HepG2 (cell line): ENCODE data around the gene ACBD5. TPM values are rescaled to one million over a fixed set of nuclear protein-coding genes. Genes with fewer than 3 reads are reported as not detected.

Experiments used
- ATAC-seq: fragments of 200-7000 bp; cut with Tn5 transposase; 3 replicates; pipeline ENCODE4 v1.9.1; 2020; ENCODE audit warnings: mild to moderate bottlenecking, moderate library complexity
- BruUV-seq: library from RNA; stranded (reverse); fragments of 400-500 nt; replicated peaks from 2 replicates; lab custom pipeline; 2021; lab: Mats Ljungman, UMichigan
- CTCF ChIA-PET: fragments of 300-600 bp; formaldehyde crosslinking; extraction: SDS; loops from one replicate; lab custom pipeline; 2021; ENCODE audit warnings: low total read pairs, inconsistent platforms, low intra/inter-chr PET ratio; lab: Yijun Ruan, JAX
- POLR2A ChIA-PET: fragments of 350-600 bp; sonication (Branson Sonifier 250); formaldehyde crosslinking; loops from one replicate; lab custom pipeline; 2020; ENCODE audit warnings: antibody characterized with exemption, inconsistent platforms; lab: Yijun Ruan, JAX
- DNase-seq: peaks from one replicate; pipeline ENCODE4 v3.0.0-alpha.2; 2015; ENCODE audit warnings: low spot score
- FAIRE-seq: peaks from 3 replicates; lab custom pipeline; 2011; peaks lifted over from hg19 to GRCh38; lab: Jason Lieb, UNC
- H2AFZ ChIP-seq: one replicate; pipeline ENCODE4 v1.6.1; 2011; ENCODE audit warnings: low read length, inconsistent platforms
- H3K27ac ChIP-seq: fragments of 300-600 bp; 3 replicates; pipeline ENCODE4 v1.8.0; 2011; ENCODE audit warnings: mixed run types, mild to moderate bottlenecking, mixed read lengths, low read length, inconsistent platforms; ENCODE audit not compliant: insufficient read depth; ENCODE audit errors: extremely low read length
- H3K27me3 ChIP-seq, 2 experiments: fragments of 200-600 bp in 1 of 2; 2 replicates in 1 of 2; 3 replicates in 1 of 2; pipeline versions ENCODE4 v1.6.0 to v1.8.0; 2011; ENCODE audit warnings: low read length in 2 of 2, mild to moderate bottlenecking in 2 of 2, moderate library complexity in 2 of 2, inconsistent platforms in 1 of 2; ENCODE audit not compliant: insufficient read depth in 2 of 2, control insufficient read depth in 1 of 2
- H3K36me3 ChIP-seq, 2 experiments: fragments of 200-600 bp in 1 of 2; replicated peaks in 1 of 2; 2 replicates in 1 of 2; 3 replicates in 1 of 2; pipeline versions ENCODE4 v1.5.1 to v1.8.0; 2011; ENCODE audit warnings: low read length in 2 of 2, inconsistent platforms in 1 of 2; ENCODE audit not compliant: insufficient read depth in 2 of 2, control insufficient read depth in 1 of 2
- H3K4me1 ChIP-seq: 2 replicates; pipeline ENCODE4 v1.5.1; 2012; ENCODE audit warnings: low read length, inconsistent platforms; ENCODE audit not compliant: insufficient read depth
- H3K4me2 ChIP-seq: 2 replicates; pipeline ENCODE4 v1.6.0; 2011; ENCODE audit warnings: low read depth, low read length, inconsistent platforms
- H3K4me3 ChIP-seq, 3 experiments: fragments of 200-600 bp in 1 of 3; sonication (generic), shearing (Covaris generic) in 1 of 3; replicated peaks in 1 of 3; 2 replicates each; pipeline ENCODE4 v1.5.1; 2011 to 2016; ENCODE audit warnings: low read length in 3 of 3, inconsistent platforms in 2 of 3, low read depth in 2 of 3, mild to moderate bottlenecking in 2 of 3, control low read depth in 1 of 3, mixed read lengths in 1 of 3; ENCODE audit not compliant: insufficient read depth in 1 of 3
- H3K79me2 ChIP-seq: one replicate; pipeline ENCODE4 v1.6.1; 2011; ENCODE audit warnings: low read length, inconsistent platforms; ENCODE audit not compliant: insufficient read depth
- H3K9ac ChIP-seq: 2 replicates; pipeline ENCODE4 v1.6.0; 2011; ENCODE audit warnings: mild to moderate bottlenecking, low read depth, low read length, inconsistent platforms; ENCODE audit not compliant: insufficient read depth
- H3K9me3 ChIP-seq: 2 replicates; pipeline ENCODE4 v1.5.1; 2012; ENCODE audit warnings: mild to moderate bottlenecking, low read length
- H4K20me1 ChIP-seq: 2 replicates; pipeline ENCODE4 v1.6.0; 2011; ENCODE audit warnings: inconsistent platforms, mild to moderate bottlenecking, low read length, moderate library complexity; ENCODE audit not compliant: insufficient read depth
- AGO1 ChIP-seq: fragments of 200-400 bp; formaldehyde crosslinking; IDR thresholded peaks from 2 replicates; pipeline ENCODE4 v1.6.1; 2017; ENCODE audit warnings: mild to moderate bottlenecking, low read depth, low read length, moderate library complexity; ENCODE audit not compliant: poor library complexity, severe bottlenecking
- FOXA3 ChIP-seq: IDR thresholded peaks from 2 replicates; pipeline ENCODE4 v1.6.1; 2016; ENCODE audit warnings: missing genetic modification reagents, missing compliant biosample characterization
- FOXK2 ChIP-seq: fragments of 450-650 bp; IDR thresholded peaks from 2 replicates; pipeline ENCODE4 v1.6.1; 2016
- KDM6A ChIP-seq: IDR thresholded peaks from 2 replicates; pipeline ENCODE4 v1.6.1; 2016; ENCODE audit warnings: low read depth
- MED13 ChIP-seq: sonication (generic); formaldehyde crosslinking; IDR thresholded peaks from 2 replicates; pipeline ENCODE4 v1.5.0; 2020; ENCODE audit warnings: missing genetic modification reagents
- RARA ChIP-seq: IDR thresholded peaks from 2 replicates; pipeline ENCODE4 v1.6.1; 2016; ENCODE audit warnings: missing genetic modification reagents, missing compliant biosample characterization
- SP1 ChIP-seq, 2 experiments: fragments of 450-650 bp in 1 of 2; sonication (generic) in 1 of 2; formaldehyde crosslinking in 1 of 2; IDR thresholded peaks; 2 replicates each; pipeline versions ENCODE4 v1.4.0 to v1.6.1; 2016 to 2020; ENCODE audit warnings: missing genetic modification reagents in 1 of 2
- ZBTB3 ChIP-seq: sonication (generic); formaldehyde crosslinking; IDR thresholded peaks from 2 replicates; pipeline ENCODE4 v1.4.0; 2020; ENCODE audit warnings: low read depth, mild to moderate bottlenecking, moderate library complexity, missing genetic modification reagents, borderline replicate concordance
- ZNF121 ChIP-seq: sonication (generic); formaldehyde crosslinking; IDR thresholded peaks from 2 replicates; pipeline ENCODE4 v1.5.0; 2020; ENCODE audit warnings: mild to moderate bottlenecking, missing genetic modification reagents
- ZNF124 ChIP-seq: sonication (generic); formaldehyde crosslinking; IDR thresholded peaks from 2 replicates; pipeline ENCODE4 v1.4.0; 2020; ENCODE audit warnings: missing genetic modification reagents
- ZNF761 ChIP-seq: sonication (generic); formaldehyde crosslinking; conservative IDR thresholded peaks from 2 replicates; pipeline ENCODE4 v1.4.0; 2020; ENCODE audit warnings: mild to moderate bottlenecking, missing genetic modification reagents
- ZSCAN22 ChIP-seq: sonication (generic); formaldehyde crosslinking; IDR thresholded peaks from 2 replicates; pipeline ENCODE4 v1.4.0; 2020; ENCODE audit warnings: mild to moderate bottlenecking, missing genetic modification reagents
- ZZZ3 ChIP-seq: sonication (generic); formaldehyde crosslinking; IDR thresholded peaks from 2 replicates; pipeline ENCODE4 v1.4.0; 2020; ENCODE audit warnings: missing genetic modification reagents, mild to moderate bottlenecking, borderline replicate concordance
- WGBS: methylation state at CpG from one replicate; pipeline ENCODE4 v1.1.6; 2017; ENCODE audit warnings: low lambda C conversion rate; 5-methylcytosine and 5-hydroxymethylcytosine counted together
- in situ Hi-C: cut with HindIII; loops from 2 replicates; pipeline ENCODE4 v1.10.0; 2017; ENCODE audit warnings: low pct_unique_long_range_greater_than_20kb; ENCODE audit not compliant: extremely low pct_ligation_motif_present
- intact Hi-C: fragments of 100-400 bp; cut with micrococcal nuclease; formaldehyde crosslinking; loops from one replicate; pipeline ENCODE4 v1.10.0; 2022; ENCODE audit not compliant: unreplicated experiment
- polyA plus RNA-seq, 8 experiments: library from polyadenylated mRNA; depleted of rRNA in 3 of 8; stranded (reverse) in 7 of 8; unstranded in 1 of 8; fragments of >200 nt; fragmentation: Illumina TruSeq in 4 of 8; extraction: Trizol in 4 of 8; gene quantifications; 2 replicates each; pipeline versions ENCODE4 v1.2.1 to v1.2.3, GENCODE V29; 2011 to 2016; ENCODE audit warnings: low read depth in 4 of 8, missing spikeins in 1 of 8, mixed read lengths in 1 of 8; ENCODE audit not compliant: insufficient read depth in 1 of 8
- total RNA-seq, 5 experiments: library from RNA; depleted of rRNA; stranded (reverse); fragments of >200 nt; fragmentation: Illumina TruSeq; extraction: Trizol; gene quantifications; 2 replicates each; pipeline ENCODE4 v1.2.3, GENCODE V29; 2016; ENCODE audit warnings: low read depth in 1 of 5
- TF ChIP-seq, protein P1 (sequence below): sonication (generic); formaldehyde crosslinking; IDR thresholded peaks from 2 replicates; pipeline ENCODE4 v1.4.0; 2020; ENCODE audit warnings: missing genetic modification reagents

The ACBD5 gene
- total and polyA plus RNA-seq, 2 of the 13 experiments (the other 11 are each of a cell fraction or from before 2014, with no cell fraction given): 10.3 to 14.8 TPM

DNA sequence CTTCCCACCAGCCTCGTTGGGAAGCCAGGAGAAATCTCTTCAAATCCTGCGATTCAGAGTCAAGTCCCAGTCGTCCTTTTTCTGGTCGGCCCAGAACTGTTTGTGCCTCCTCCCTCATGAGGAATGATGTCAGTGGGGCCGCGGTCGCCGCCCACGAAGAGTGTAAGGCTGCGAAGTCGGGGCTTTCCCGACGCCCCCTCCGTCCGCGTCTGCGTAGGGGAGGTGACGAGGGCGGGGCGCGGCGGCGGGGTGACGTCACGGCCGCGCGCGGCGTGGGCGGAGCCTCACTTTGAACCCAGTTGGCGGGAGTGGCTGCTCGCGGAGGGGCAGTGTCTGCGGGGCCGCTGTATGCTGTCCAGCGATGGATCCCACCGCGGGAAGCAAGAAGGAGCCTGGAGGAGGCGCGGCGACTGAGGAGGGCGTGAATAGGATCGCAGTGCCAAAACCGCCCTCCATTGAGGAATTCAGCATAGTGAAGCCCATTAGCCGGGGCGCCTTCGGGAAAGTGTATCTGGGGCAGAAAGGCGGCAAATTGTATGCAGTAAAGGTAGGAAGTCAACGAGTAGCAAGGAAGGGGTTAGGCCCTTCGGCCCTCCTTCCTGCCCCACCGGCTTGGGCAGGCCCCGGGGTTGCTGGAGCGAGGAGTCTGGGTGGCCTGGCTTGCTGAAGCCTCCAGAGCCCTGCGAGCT lies 85.4 kb downstream of the ACBD5 start, which contains the start of gene MASTL (continued):
- TF ChIP-seq FOXK2 (no peak), MED13 (peak; percentile 23; the same call in 1 of the 2 replicates), ZSCAN22 (CRISPR knock-in tag) (0 out of 2 replicates have a peak, but pooled peaks have one; percentile 34), FOXA3 (CRISPR knock-in tag) (peak; percentile 57; the same call in 1 of the 2 replicates), AGO1 (no peak), SP1 (IDR thresholded peaks at IDR 0.05) (no peak), SP1 (CRISPR knock-in tag; IDR thresholded peaks at IDR 0.05) (peak; percentile 98)

DNA sequence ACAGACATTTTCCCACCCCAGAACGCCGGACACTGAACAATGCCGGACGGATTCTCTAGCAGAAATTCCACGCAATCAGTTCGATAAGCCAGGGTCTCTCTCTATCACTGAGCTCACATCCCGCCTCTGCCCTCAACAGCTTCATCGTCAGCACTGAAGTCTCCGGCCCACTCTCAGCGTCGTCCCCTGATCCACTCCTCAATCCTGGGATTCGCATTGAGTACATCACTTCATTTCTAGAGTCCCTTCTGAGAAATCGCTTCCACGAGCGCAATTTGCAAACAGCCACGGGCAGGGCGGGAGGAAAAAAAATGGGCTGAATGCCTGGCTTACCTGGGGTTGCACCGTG lies 86.8 kb downstream of the ACBD5 start:
- H3K36me3 ChIP-seq: peaks cover 4 to 10% of the 10 kb centered on the region in 2 experiments; a peak in 4 of 5 replicates
- H3K9me3 ChIP-seq: no peaks in the 10 kb centered on the region
- H3K27ac ChIP-seq: peak overlapping the region; percentile 98
- in situ Hi-C loops (no loop called here), intact Hi-C loops (loop anchor here (2.0 to 10.0 kb wide), 4 partner anchors 53 to 459 kb away; partner anchors contain the start of genes ANKRD26 and PDSS1)
- no peaks in the 10 kb centered on the region; a peak in 1 of 5 replicates for H3K27me3 ChIP-seq
- CTCF ChIA-PET: no interaction called here
- H3K4me1 ChIP-seq: peaks cover 41% of the 10 kb centered on the region
- peak overlapping the region; percentile 98 for H3K4me2 ChIP-seq
- POLR2A ChIA-PET: interaction anchor here (0.7 to 1.6 kb wide), 9 partner anchors 13 to 292 kb away, joined by 3 to 17 read pairs (median 5); partner anchors contain the start of genes ACBD5 and ANKRD26
- H3K4me3 ChIP-seq: peak overlapping the region; percentile 94 to 99 (median 96)
- H3K79me2 ChIP-seq: peaks cover 81% of the 10 kb centered on the region
- peak; percentile 16 for DNase-seq
- peaks cover 30% of the 10 kb centered on the region for H4K20me1 ChIP-seq
- ATAC-seq: peak; percentile 17
- no peak for FAIRE-seq
- no peak overlapping the region for H2AFZ ChIP-seq
- H3K9ac ChIP-seq: peak overlapping the region; percentile 99
- BruUV-seq: TSS peak; percentile 68
- under 1% methylated on average over 13 of the region's 18 CpGs for WGBS
- TF ChIP-seq ZZZ3 (CRISPR knock-in tag) (peak; percentile 32; the same call in 1 of the 2 replicates), ZNF761 (CRISPR knock-in tag) (0 out of 2 replicates have a peak, but pooled peaks have one; percentile 16), RARA (CRISPR knock-in tag) (no peak), KDM6A (CRISPR knock-in tag) (no peak), ZNF121 (CRISPR knock-in tag) (no peak), ZNF124 (CRISPR knock-in tag) (0 out of 2 replicates have a peak, but pooled peaks have one; percentile 20), ZBTB3 (0 out of 2 replicates have a peak, but pooled peaks have one; percentile 13)
- TF ChIP-seq, protein P1, sequence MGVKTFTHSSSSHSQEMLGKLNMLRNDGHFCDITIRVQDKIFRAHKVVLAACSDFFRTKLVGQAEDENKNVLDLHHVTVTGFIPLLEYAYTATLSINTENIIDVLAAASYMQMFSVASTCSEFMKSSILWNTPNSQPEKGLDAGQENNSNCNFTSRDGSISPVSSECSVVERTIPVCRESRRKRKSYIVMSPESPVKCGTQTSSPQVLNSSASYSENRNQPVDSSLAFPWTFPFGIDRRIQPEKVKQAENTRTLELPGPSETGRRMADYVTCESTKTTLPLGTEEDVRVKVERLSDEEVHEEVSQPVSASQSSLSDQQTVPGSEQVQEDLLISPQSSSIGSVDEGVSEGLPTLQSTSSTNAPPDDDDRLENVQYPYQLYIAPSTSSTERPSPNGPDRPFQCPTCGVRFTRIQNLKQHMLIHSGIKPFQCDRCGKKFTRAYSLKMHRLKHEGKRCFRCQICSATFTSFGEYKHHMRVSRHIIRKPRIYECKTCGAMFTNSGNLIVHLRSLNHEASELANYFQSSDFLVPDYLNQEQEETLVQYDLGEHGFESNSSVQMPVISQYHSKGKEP (CRISPR knock-in tag): no peak
